Ascending aorta (tissue), 2 donors: Measurements from ENCODE around the gene RORC. TPM values are rescaled to one million over a fixed set of nuclear protein-coding genes. Genes with fewer than 3 reads are reported as not detected.

Experiments used
- DNase-seq, 2 donors: peaks; one replicate each; pipeline ENCODE4 v3.0.0-alpha.2; 2019; ENCODE audit warnings: low spot score in 2 of 2
- H3K27ac ChIP-seq, 2 donors: fragments of 200-600 bp; sonication (generic); one replicate each; pipeline ENCODE4 v1.5.1; 2016 to 2017; ENCODE audit warnings: mild to moderate bottlenecking in 1 of 2
- H3K27me3 ChIP-seq: fragments of 200-600 bp; sonication (generic); one replicate; pipeline ENCODE4 v1.5.1; 2017
- H3K36me3 ChIP-seq, 2 donors: fragments of 200-600 bp; sonication (generic); one replicate each; pipeline ENCODE4 v1.5.1; 2016
- H3K4me1 ChIP-seq, 2 donors: fragments of 200-600 bp; sonication (generic); one replicate each; pipeline ENCODE4 v1.5.1; 2016 to 2017; ENCODE audit warnings: mild to moderate bottlenecking in 1 of 2
- H3K4me3 ChIP-seq, 2 donors: fragments of 200-600 bp; sonication (generic); one replicate each; pipeline ENCODE4 v1.5.1; 2016 to 2017; ENCODE audit warnings: mild to moderate bottlenecking in 1 of 2
- H3K9me3 ChIP-seq, 2 donors: fragments of 200-600 bp; sonication (generic); one replicate each; pipeline ENCODE4 v1.5.1; 2016
- CTCF ChIP-seq, 3 experiments: fragments of 200-600 bp in 2 of 3; fragments of 450-650 bp in 1 of 3; sonication (generic) in 2 of 3; IDR thresholded peaks; one replicate each; pipeline ENCODE4 v1.5.1; 2016 to 2019; ENCODE audit warnings: antibody characterized with exemption in 3 of 3, mild to moderate bottlenecking in 1 of 3, moderate library complexity in 1 of 3
- intact Hi-C: fragments of 100-400 bp; cut with DNase I; formaldehyde crosslinking; loops from one replicate; pipeline ENCODE4 v1.15.1; 2023
- total RNA-seq: library from RNA; depleted of rRNA; stranded (reverse); fragments of >200 nt; gene quantifications from one replicate; pipeline ENCODE4 v1.1.0, GENCODE V29; 2016

The RORC gene
- total RNA-seq, 1 donor from 2014 or later: not detected

GRCh38 chr1:151830055-151830454 is 1.5 kb downstream of the RORC start:
- no peak for DNase-seq
- no peaks in the 10 kb centered on the region for H3K36me3 ChIP-seq
- H3K4me3 ChIP-seq: no peak overlapping the region
- H3K9me3 ChIP-seq: no peaks in the 10 kb centered on the region
- no peak for TF ChIP-seq CTCF (IDR thresholded peaks at IDR 0.05)
- intact Hi-C loops: no loop called here
- H3K27ac ChIP-seq: no peak overlapping the region
- H3K27me3 ChIP-seq: no peaks in the 10 kb centered on the region
- no peaks in the 10 kb centered on the region for H3K4me1 ChIP-seq

- Histone ChIP-seq H3K9me3 (no peaks in the 10 kb centered on the region), H3K4me3 (no peak overlapping the region), H3K4me1 (no peaks in the 10 kb centered on the region), H3K27ac (no peak overlapping the region), H3K36me3 (no peaks in the 10 kb centered on the region), H3K27me3 (no peaks in the 10 kb centered on the region)
- no peak for TF ChIP-seq CTCF (IDR thresholded peaks at IDR 0.05)
- intact Hi-C loops: no loop called here
- no peak for DNase-seq
These were observed 2.1 kb downstream of the RORC start for GRCh38 chr1:151829352-151830046.

- no peaks in the 10 kb centered on the region for H3K27me3 ChIP-seq
- TF ChIP-seq CTCF (IDR thresholded peaks at IDR 0.05): no peak
- H3K36me3 ChIP-seq: no peaks in the 10 kb centered on the region
- no peak overlapping the region for H3K27ac ChIP-seq
- H3K9me3 ChIP-seq: no peaks in the 10 kb centered on the region
- no peak for DNase-seq
- intact Hi-C loops: no loop called here
- no peaks in the 10 kb centered on the region for H3K4me1 ChIP-seq
- no peak overlapping the region for H3K4me3 ChIP-seq
These were observed 2.7 kb downstream of the RORC start for GRCh38 chr1:151828921-151829320.

- H3K27me3 ChIP-seq: no peaks in the 10 kb centered on the region
- no peak overlapping the region for H3K27ac ChIP-seq
- no peaks in the 10 kb centered on the region for H3K9me3 ChIP-seq
- no peak for TF ChIP-seq CTCF (IDR thresholded peaks at IDR 0.05)
- no peaks in the 10 kb centered on the region for H3K4me1 ChIP-seq
- no peak overlapping the region for H3K4me3 ChIP-seq
- DNase-seq: no peak
- intact Hi-C loops: no loop called here
- no peaks in the 10 kb centered on the region for H3K36me3 ChIP-seq
These were observed 3.7 kb downstream of the RORC start for GRCh38 chr1:151827853-151828252.

- Histone ChIP-seq H3K4me3 (no peak overlapping the region), H3K36me3 (no peaks in the 10 kb centered on the region), H3K4me1 (no peaks in the 10 kb centered on the region), H3K27ac (no peak overlapping the region), H3K27me3 (no peaks in the 10 kb centered on the region), H3K9me3 (no peaks in the 10 kb centered on the region)
- no peak for DNase-seq
- no peak for TF ChIP-seq CTCF (IDR thresholded peaks at IDR 0.05)
- intact Hi-C loops: no loop called here
These were observed 5.6 kb downstream of the RORC start for GRCh38 chr1:151825751-151826660.
